SK-N-SH (cell line): ENCODE measurements around the gene TRABD2A.

ENCODE experiments used
- CHD2 ChIP-seq: fragments of 150-350 bp; IDR thresholded peaks from 2 replicates; pipeline ENCODE4 v1.6.1; 2018; ENCODE audit warnings: low read length; ENCODE audit not compliant: partially characterized antibody
- EP300 ChIP-seq, 2 experiments: IDR thresholded peaks; 2 replicates each; pipeline versions ENCODE4 v1.4.0 to v1.6.1; 2012; ENCODE audit warnings: borderline replicate concordance in 1 of 2, low read depth in 1 of 2, low read length in 1 of 2
- EZH2phosphoT487 ChIP-seq: fragments of 200-600 bp; sonication (generic); IDR thresholded peaks from 2 replicates; pipeline ENCODE4 v1.6.1; 2017; ENCODE audit warnings: low read depth, mixed run types, mild to moderate bottlenecking, antibody characterized with exemption, moderate library complexity, borderline replicate concordance
- GABPA ChIP-seq: IDR thresholded peaks from 2 replicates; pipeline ENCODE4 v1.4.0; 2012; ENCODE audit warnings: low read depth, mild to moderate bottlenecking
- RAD21 ChIP-seq: IDR thresholded peaks from 2 replicates; pipeline ENCODE4 v1.6.1; 2012; ENCODE audit warnings: mild to moderate bottlenecking, low read length
- SIN3A ChIP-seq: IDR thresholded peaks from 2 replicates; pipeline ENCODE4 v1.6.1; 2012; ENCODE audit warnings: low read depth, mild to moderate bottlenecking, low read length, moderate library complexity, borderline replicate concordance
- TF ChIP-seq, protein P1 (sequence below): fragments of 200-600 bp; sonication (generic); IDR thresholded peaks from 2 replicates; pipeline ENCODE4 v1.6.1; 2017; ENCODE audit warnings: antibody characterized with exemption, mild to moderate bottlenecking, moderate library complexity
- TF ChIP-seq, protein P2 (sequence below): IDR thresholded peaks from 2 replicates; pipeline ENCODE4 v1.4.0; 2012; ENCODE audit warnings: low read depth, borderline replicate concordance
- TF ChIP-seq, protein P3 (sequence below): IDR thresholded peaks from 2 replicates; pipeline ENCODE4 v1.4.0; 2012; ENCODE audit warnings: low read depth

DNA sequence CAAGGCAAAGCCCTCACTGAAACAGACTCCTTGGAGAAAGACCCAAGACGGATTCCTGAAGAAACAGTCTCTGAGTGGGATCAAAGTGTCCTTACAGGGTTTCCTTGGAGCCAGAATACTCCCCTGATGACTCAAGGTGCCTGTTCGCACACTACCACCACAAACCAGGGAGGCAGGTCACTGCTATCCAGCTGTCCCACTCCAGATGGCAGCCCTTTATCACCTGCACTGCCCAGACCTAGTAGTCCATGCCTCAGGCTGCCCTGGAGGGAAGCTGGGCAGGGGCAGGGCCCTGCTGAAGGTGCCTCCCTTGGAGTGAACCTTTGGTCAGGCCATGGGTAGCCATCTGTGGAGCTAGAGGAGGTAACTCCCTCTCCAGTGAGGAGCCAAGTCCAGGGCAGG lies 34.1 kb downstream of the TRABD2A start:
- TF ChIP-seq, protein P1, sequence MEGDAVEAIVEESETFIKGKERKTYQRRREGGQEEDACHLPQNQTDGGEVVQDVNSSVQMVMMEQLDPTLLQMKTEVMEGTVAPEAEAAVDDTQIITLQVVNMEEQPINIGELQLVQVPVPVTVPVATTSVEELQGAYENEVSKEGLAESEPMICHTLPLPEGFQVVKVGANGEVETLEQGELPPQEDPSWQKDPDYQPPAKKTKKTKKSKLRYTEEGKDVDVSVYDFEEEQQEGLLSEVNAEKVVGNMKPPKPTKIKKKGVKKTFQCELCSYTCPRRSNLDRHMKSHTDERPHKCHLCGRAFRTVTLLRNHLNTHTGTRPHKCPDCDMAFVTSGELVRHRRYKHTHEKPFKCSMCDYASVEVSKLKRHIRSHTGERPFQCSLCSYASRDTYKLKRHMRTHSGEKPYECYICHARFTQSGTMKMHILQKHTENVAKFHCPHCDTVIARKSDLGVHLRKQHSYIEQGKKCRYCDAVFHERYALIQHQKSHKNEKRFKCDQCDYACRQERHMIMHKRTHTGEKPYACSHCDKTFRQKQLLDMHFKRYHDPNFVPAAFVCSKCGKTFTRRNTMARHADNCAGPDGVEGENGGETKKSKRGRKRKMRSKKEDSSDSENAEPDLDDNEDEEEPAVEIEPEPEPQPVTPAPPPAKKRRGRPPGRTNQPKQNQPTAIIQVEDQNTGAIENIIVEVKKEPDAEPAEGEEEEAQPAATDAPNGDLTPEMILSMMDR, result no peak
- no peak for TF ChIP-seq RAD21
- TF ChIP-seq GABPA, result no peak
- no peak for TF ChIP-seq SIN3A
- TF ChIP-seq, protein P2, sequence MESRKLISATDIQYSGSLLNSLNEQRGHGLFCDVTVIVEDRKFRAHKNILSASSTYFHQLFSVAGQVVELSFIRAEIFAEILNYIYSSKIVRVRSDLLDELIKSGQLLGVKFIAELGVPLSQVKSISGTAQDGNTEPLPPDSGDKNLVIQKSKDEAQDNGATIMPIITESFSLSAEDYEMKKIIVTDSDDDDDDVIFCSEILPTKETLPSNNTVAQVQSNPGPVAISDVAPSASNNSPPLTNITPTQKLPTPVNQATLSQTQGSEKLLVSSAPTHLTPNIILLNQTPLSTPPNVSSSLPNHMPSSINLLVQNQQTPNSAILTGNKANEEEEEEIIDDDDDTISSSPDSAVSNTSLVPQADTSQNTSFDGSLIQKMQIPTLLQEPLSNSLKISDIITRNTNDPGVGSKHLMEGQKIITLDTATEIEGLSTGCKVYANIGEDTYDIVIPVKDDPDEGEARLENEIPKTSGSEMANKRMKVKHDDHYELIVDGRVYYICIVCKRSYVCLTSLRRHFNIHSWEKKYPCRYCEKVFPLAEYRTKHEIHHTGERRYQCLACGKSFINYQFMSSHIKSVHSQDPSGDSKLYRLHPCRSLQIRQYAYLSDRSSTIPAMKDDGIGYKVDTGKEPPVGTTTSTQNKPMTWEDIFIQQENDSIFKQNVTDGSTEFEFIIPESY, result no peak
- TF ChIP-seq EZH2phosphoT487, result no peak
- TF ChIP-seq, protein P3, sequence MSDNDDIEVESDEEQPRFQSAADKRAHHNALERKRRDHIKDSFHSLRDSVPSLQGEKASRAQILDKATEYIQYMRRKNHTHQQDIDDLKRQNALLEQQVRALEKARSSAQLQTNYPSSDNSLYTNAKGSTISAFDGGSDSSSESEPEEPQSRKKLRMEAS, result no peak
- no peak for TF ChIP-seq CHD2
- no peak for TF ChIP-seq EP300 (IDR thresholded peaks at IDR 0.05; ENCODE audit: borderline replicate concordance in 1 of 2, low read depth in 1 of 2, low read length in 1 of 2)
